SHP77 treated with DMSO at 0.1 percent for 48 hours (cell line): ENCODE data around the gene DLGAP1.

Source experiments
- DNase-seq: peaks from one replicate; lab custom pipeline; 2025; lab: John Stamatoyannopoulos, UW

Gene DLGAP1

GRCh38 chr18:4157352-4157751, 297.8 kb downstream of the DLGAP1 start:
- DNase-seq, result no peak

- DNase-seq, result no peak
Observed at GRCh38 chr18:4146797-4147196, 308.3 kb downstream of the DLGAP1 start.

- DNase-seq, result no peak
Observed at GRCh38 chr18:4144201-4144600, 310.9 kb downstream of the DLGAP1 start.

DNA sequence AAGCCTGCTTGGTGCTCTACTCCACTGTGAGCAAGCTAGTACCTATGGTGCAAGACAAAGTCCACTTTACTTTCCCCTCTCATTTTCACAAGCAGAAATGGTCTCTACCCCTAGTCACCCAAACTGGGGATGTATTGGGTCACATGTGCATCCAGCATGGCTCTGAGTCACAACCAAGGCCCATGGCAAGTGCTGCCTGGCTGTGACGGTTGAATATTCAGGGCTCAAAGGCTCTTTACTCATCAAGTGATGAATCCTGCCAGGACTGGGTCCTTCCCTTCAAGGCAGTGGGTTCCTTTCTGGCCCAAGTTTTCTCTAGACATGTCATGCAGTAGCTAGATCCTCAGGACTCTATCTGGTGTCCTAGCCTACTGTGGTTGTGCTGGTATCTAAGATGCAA, 311.5 kb downstream of the DLGAP1 start:
- no peak for DNase-seq

GRCh38 chr18:4142876-4143275, 312.2 kb downstream of the DLGAP1 start:
- DNase-seq, result no peak

DNA sequence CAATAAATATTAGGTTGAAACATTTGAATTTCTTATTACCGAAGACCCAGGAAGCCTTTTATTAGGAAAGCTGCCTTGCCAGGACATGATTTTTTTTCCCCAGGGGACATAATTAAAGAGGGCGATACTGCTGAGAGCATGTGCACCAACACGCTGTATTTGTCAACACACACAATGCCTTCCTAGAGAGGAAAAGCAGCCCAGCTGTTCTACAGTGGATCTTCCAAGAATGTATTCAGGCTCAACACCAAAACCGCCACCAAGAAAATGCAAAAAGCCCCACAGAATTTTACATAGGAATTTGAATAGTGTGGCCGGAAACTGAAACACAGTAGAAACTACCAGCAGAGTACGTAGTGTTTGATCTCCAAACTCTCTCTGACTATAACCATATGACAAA, 320.4 kb downstream of the DLGAP1 start:
- no peak for DNase-seq

GRCh38 chr18:4130734-4131719, 324.1 kb downstream of the DLGAP1 start:
- no peak for DNase-seq

DNA sequence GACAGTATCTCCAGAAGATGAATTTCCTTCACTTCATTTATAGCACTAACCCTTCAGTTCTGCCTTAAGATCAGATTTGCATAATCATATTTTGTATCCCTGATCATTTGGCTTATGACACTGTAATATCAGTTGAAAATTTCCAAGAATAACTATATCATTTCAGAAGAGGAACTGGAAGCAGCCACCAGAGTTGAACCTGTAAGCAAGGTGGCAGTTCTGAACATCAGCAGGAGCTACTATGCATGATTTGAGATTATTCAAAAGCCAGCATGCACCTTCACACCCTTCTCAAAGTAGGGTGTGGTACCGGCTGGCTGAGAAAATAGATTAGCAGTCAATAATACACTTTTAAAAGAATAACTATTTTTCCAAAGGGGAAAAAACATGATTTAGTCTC, 328.2 kb downstream of the DLGAP1 start:
- DNase-seq, result no peak

DNA sequence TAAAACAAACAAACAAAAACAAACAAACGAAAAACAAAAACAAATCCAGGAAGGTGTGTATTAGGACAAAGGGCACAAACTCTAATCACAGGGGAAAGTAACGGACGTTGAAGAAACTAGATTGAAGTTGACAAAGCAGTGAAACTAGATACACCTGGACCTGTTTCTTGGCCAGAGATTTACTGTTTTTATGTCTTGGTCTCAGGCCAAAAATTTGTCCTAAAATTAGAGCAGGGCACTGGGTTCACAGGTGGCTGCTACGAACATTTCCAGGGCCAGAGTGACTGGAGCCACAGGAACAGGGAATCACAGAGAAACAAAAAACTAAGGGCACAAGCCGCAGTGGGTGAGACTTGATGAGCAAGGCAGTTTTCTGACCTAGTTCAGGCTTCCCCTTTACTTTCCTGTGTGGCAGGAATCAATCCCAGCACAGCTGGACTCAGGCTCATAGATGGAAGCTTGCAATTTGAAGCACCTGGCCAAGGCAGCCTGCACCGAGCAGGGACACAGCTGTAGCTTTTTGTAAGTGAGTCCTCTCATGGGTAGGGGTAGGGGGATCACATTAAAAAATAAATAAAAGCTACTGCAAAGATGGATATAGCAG, 329.4 kb downstream of the DLGAP1 start:
- no peak for DNase-seq

GRCh38 chr18:4125224-4125623, 329.9 kb downstream of the DLGAP1 start:
- no peak for DNase-seq

DNA sequence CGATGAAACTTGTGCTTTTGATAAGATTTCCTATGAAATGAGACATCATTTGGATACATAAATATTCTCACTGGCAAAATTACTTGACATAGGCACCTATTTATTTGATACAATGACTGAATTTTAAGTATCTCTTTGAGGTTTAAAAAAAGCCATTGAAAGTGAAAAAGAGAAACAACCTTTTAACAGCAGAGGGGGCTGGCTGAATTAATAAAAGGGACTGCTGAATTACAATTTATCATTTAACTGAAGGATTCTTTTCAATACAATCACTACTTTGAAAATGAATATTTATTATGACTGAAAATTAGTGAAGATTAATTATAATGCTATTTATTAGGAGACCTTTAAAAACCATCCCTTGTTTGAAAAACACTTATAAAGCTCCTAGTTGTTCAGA, 335.3 kb downstream of the DLGAP1 start:
- no peak for DNase-seq

DNA sequence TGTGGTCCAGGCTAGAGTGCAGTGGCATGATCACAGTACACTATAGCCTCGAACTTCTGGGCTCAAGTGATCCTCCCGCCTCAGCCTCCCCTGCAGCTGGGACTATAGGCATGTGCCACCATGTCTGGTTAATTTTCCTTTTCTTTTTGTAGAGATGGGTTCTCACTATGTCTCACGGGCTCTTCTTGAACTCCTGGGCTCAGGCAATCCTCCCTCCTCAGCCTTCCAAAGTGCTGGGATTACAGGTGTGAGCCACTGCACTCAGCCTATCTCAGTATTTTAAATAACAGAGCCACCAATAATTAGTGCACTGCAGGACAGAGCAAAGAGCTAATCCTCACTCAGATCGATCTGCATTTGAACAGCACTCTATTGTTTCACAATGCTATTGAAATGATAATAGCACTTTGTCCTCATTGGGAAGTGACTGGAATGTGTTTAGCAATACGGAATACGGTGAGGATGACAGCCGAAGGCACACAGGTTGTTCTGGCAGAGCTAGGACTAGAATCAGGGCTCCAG, 335.9 kb downstream of the DLGAP1 start:
- DNase-seq, result no peak

DNA sequence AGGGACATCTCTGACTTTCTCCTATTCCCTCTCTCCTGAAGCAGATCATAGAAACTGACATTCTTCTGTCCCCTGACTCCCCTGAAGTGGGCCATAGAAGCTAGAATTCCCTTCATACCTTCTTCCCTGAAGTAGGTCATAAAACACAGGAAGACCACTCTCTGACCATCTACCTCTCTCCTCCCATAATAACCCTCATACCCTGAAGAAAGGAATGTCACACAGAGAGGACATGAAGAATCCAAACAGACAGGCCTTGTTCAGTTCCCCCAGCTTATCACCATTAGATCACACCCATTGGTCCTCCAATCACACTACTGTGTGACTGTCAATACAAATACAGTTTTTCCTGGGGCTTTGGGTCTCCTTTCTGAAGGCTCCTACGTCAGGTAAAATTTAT, 347.1 kb downstream of the DLGAP1 start:
- DNase-seq, result no peak

GRCh38 chr18:4107049-4107467, 348.0 kb downstream of the DLGAP1 start:
- no peak for DNase-seq

- peak; percentile 24 for DNase-seq
Observed at GRCh38 chr18:4106407-4107033, 348.6 kb downstream of the DLGAP1 start.

- no peak for DNase-seq
Observed at GRCh38 chr18:4102901-4103300, 352.2 kb downstream of the DLGAP1 start.

GRCh38 chr18:4101009-4101408, 354.1 kb downstream of the DLGAP1 start:
- no peak for DNase-seq

- DNase-seq, result no peak
Observed at GRCh38 chr18:4096486-4096885, 358.6 kb downstream of the DLGAP1 start.

- no peak for DNase-seq
Observed at GRCh38 chr18:4093676-4094075, 361.4 kb downstream of the DLGAP1 start.

DNA sequence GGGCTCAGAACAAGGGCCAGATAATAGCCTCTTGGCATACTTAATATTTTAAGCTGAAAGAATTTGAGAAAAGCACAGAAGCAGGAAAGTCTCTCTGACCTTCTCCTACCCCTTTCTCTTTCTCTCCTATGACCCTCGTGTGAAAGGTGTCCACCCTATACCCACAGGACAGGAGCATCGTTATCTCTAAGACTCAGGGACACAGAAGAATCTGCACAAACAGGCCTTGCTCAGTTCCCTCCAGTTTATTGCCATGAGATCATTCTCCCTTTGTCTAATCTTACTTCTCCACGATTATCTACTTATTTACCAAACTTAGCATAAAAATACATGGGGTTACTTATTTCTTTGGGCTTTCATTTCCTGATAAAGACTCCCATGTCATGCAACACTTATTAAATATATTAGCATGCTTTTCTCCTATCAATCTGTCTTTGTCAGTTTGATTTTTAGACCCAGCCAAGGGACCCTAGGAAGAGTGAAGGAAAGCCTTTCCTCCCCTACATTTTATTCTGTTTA, 370.7 kb downstream of the DLGAP1 start:
- DNase-seq, result no peak

DNA sequence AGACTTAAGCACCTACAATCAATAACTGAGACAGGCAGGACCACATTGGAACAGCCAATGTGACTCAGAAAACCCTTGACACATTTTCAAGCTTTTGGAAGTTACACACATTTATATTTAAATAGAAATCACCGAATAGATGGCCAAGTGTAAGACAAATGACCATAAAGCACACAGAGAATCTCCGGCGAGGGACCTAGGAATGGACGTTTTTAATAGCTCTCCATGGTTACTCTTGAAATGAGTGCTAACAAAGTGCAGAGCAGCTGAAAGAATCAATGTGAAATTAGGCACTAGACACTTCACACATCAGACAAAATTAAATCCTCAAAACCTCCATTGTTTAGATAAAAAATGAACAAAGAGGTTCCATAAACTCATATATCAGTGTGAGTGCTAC, 376.9 kb downstream of the DLGAP1 start:
- no peak for DNase-seq

- no peak for DNase-seq
Observed at GRCh38 chr18:4077721-4078120, 377.4 kb downstream of the DLGAP1 start.
